ENCODE measurements around the gene FAM114A2. TPM values are rescaled to one million over a fixed set of nuclear protein-coding genes. Genes with fewer than 3 reads are reported as not detected.

FAM114A2 gene
- total RNA-seq, 1 experiment from 2014 or later: 19.8 TPM

GRCh38 chr5:153972240-153972639 is 66.5 kb downstream of the FAM114A2 start:
- TF ChIP-seq ZNF274 (IDR thresholded peaks at IDR 0.05; ENCODE audit: low read depth, low read length) (no peak), MAX (IDR thresholded peaks at IDR 0.05) (no peak), EZH2 (IDR thresholded peaks at IDR 0.05) (no peak), YY1 (IDR thresholded peaks at IDR 0.05; ENCODE audit: extremely low read depth, insufficient replicate concordance, low read depth, low read length) (no peak), RAD21 (IDR thresholded peaks at IDR 0.05; ENCODE audit: low read depth) (no peak), POLR2A (IDR thresholded peaks at IDR 0.05; ENCODE audit: borderline replicate concordance, extremely low read depth, insufficient read depth, insufficient read length) (no peak), SRF (IDR thresholded peaks at IDR 0.05; ENCODE audit: low read depth) (no peak), ZBTB33 (IDR thresholded peaks at IDR 0.05; ENCODE audit: extremely low read depth, insufficient replicate concordance, low read length) (no peak), EZH2phosphoT487 (IDR thresholded peaks at IDR 0.05; ENCODE audit: borderline replicate concordance) (no peak), TCF7L2 (IDR thresholded peaks at IDR 0.05; ENCODE audit: borderline replicate concordance, extremely low read depth, insufficient read depth, insufficient read length) (no peak), JUND (IDR thresholded peaks at IDR 0.05) (no peak), SIN3A (IDR thresholded peaks at IDR 0.05; ENCODE audit: low read depth) (no peak), ELF1 (IDR thresholded peaks at IDR 0.05; ENCODE audit: borderline replicate concordance, low read depth) (no peak), SP1 (IDR thresholded peaks at IDR 0.05; ENCODE audit: low read depth) (no peak), EGR1 (IDR thresholded peaks at IDR 0.05; ENCODE audit: low read depth) (no peak), POLR2AphosphoS5 (IDR thresholded peaks at IDR 0.05; ENCODE audit: low read depth, low read length) (no peak), ZFX (IDR thresholded peaks at IDR 0.05) (no peak), CEBPB (IDR thresholded peaks at IDR 0.05; ENCODE audit: low read depth) (no peak), REST (IDR thresholded peaks at IDR 0.05; ENCODE audit: low read depth) (no peak), CTCF (IDR thresholded peaks at IDR 0.05 in 2 of 3, conservative IDR thresholded peaks at IDR 0.05 in 1 of 3; ENCODE audit: borderline replicate concordance in 1 of 3, insufficient read depth in 1 of 3, low read depth in 2 of 3, low read length in 2 of 3) (no peak)
- DNase-seq (ENCODE audit: low read depth, low spot score) (no peak), ATAC-seq (no peak)
- no peaks in the 10 kb centered on the region for H3K36me3 ChIP-seq (ENCODE audit: control insufficient read depth in 1 of 2, insufficient read depth in 2 of 2, low read length in 2 of 2)
- no TSS peak for BruUV-seq (replicated peaks)
- H4K20me1 ChIP-seq (ENCODE audit: insufficient read depth): no peaks in the 10 kb centered on the region
- H2AFZ ChIP-seq (ENCODE audit: low read depth, low read length, poor library complexity, severe bottlenecking): no peak overlapping the region
- H3K79me2 ChIP-seq (ENCODE audit: insufficient read depth, low read length): no peaks in the 10 kb centered on the region
- RAD21 ChIA-PET (ENCODE audit: low non-redundant PET in 1 of 2, low total read pairs in 2 of 2, uncharacterized antibody in 2 of 2, unreplicated experiment in 2 of 2): no interaction called here
- intact Hi-C loops (cut with micrococcal nuclease): loop anchor here (5.0 kb wide), 1 partner anchor 490 kb away; no protein-coding TSS in a partner anchor
- POLR2A ChIA-PET: no interaction called here
- no peak overlapping the region for H3K27ac ChIP-seq (ENCODE audit: low read depth, low read length)
- H3K4me1 ChIP-seq (ENCODE audit: control insufficient read depth in 1 of 2, insufficient read depth in 2 of 2, low read length in 2 of 2): no peaks in the 10 kb centered on the region
- peaks cover 17% of the 10 kb centered on the region; the same call in 1 of the 2 replicates for H3K27me3 ChIP-seq (ENCODE audit: insufficient read depth, low read length)
- no peak overlapping the region for H3K4me3 ChIP-seq (replicated peaks in 1 of 2; ENCODE audit: low read depth in 1 of 2, low read length in 2 of 2)
- CTCF ChIA-PET: interaction anchor here (0.7 to 4.5 kb wide), 2 partner anchors 433 to 482 kb away, joined by 4 to 26 read pairs; no protein-coding TSS in a partner anchor
- no peak overlapping the region for H3K9ac ChIP-seq (ENCODE audit: low read length)
- no peak overlapping the region for H3K4me2 ChIP-seq (ENCODE audit: low read length)
- no peaks in the 10 kb centered on the region for H3K9me3 ChIP-seq (ENCODE audit: control insufficient read depth in 1 of 2, insufficient read depth in 1 of 2, low read depth in 1 of 2, low read length in 2 of 2)
- no peaks in the 10 kb centered on the region for H3K9me2 ChIP-seq (ENCODE audit: insufficient read depth)
